ENCODE results near the gene ST14. TPM values are rescaled to one million over a fixed set of nuclear protein-coding genes. Genes with fewer than 3 reads are reported as not detected.

The ST14 gene
- total RNA-seq, 1 experiment from 2014 or later = 33.9 TPM

DNA sequence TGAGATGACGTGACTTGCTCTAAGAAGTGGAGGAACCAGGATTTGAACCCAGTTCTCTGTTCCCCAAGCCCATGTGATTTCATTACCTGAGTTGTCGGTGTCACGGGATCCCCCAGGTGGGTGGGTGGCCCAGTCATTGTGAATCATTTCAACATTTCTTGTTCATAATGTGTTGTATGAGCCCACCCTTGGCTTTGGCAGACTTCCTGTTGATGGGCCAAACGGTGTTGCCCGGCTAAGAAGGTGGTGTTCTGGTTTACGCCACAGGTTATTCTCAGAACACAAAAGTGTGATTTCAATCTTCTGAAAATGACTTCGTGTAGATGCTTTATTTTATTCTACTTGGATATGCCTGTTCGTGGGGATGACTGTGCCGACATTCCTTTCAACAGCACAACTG lies 21.6 kb upstream of the ST14 start (continued):
- TF ChIP-seq, protein P1, sequence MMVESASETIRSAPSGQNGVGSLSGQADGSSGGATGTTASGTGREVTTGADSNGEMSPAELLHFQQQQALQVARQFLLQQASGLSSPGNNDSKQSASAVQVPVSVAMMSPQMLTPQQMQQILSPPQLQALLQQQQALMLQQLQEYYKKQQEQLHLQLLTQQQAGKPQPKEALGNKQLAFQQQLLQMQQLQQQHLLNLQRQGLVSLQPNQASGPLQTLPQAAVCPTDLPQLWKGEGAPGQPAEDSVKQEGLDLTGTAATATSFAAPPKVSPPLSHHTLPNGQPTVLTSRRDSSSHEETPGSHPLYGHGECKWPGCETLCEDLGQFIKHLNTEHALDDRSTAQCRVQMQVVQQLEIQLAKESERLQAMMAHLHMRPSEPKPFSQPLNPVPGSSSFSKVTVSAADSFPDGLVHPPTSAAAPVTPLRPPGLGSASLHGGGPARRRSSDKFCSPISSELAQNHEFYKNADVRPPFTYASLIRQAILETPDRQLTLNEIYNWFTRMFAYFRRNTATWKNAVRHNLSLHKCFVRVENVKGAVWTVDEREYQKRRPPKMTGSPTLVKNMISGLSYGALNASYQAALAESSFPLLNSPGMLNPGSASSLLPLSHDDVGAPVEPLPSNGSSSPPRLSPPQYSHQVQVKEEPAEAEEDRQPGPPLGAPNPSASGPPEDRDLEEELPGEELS (CRISPR knock-in tag; IDR thresholded peaks at IDR 0.05) = no peak

DNA sequence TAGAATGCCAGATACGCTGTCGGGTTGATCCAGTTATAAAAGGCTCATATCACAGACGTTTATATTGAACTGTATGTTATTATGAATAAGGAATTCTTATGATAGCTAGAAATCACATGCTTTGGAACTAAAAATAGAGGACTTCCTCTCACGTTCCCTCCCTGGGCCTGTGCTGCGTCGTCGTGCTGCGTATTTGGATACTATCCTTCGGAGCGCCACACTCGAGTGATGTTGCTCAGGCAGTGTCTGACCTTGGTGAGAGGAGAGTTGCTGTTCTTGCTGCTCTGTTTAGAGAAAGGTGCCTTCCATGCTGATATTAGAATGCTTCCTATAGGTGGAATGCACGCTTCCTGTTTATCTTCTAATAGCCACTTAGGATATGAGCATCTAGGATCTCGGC lies 20.2 kb upstream of the ST14 start:
- H3K4me1 Mint-ChIP-seq = no peaks in the 10 kb centered on the region
- TF ChIP-seq, protein P2, sequence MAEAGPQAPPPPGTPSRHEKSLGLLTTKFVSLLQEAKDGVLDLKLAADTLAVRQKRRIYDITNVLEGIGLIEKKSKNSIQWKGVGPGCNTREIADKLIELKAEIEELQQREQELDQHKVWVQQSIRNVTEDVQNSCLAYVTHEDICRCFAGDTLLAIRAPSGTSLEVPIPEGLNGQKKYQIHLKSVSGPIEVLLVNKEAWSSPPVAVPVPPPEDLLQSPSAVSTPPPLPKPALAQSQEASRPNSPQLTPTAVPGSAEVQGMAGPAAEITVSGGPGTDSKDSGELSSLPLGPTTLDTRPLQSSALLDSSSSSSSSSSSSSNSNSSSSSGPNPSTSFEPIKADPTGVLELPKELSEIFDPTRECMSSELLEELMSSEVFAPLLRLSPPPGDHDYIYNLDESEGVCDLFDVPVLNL (CRISPR knock-in tag; IDR thresholded peaks at IDR 0.05; ENCODE audit: borderline replicate concordance, low read depth) = no peak
- TF ChIP-seq, protein P3, sequence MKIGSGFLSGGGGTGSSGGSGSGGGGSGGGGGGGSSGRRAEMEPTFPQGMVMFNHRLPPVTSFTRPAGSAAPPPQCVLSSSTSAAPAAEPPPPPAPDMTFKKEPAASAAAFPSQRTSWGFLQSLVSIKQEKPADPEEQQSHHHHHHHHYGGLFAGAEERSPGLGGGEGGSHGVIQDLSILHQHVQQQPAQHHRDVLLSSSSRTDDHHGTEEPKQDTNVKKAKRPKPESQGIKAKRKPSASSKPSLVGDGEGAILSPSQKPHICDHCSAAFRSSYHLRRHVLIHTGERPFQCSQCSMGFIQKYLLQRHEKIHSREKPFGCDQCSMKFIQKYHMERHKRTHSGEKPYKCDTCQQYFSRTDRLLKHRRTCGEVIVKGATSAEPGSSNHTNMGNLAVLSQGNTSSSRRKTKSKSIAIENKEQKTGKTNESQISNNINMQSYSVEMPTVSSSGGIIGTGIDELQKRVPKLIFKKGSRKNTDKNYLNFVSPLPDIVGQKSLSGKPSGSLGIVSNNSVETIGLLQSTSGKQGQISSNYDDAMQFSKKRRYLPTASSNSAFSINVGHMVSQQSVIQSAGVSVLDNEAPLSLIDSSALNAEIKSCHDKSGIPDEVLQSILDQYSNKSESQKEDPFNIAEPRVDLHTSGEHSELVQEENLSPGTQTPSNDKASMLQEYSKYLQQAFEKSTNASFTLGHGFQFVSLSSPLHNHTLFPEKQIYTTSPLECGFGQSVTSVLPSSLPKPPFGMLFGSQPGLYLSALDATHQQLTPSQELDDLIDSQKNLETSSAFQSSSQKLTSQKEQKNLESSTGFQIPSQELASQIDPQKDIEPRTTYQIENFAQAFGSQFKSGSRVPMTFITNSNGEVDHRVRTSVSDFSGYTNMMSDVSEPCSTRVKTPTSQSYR (CRISPR knock-in tag; IDR thresholded peaks at IDR 0.05) = no peak
- TF ChIP-seq CREM (CRISPR knock-in tag; IDR thresholded peaks at IDR 0.05) (no peak), HMGA2 (CRISPR knock-in tag; IDR thresholded peaks at IDR 0.05) (no peak), NR1H2 (CRISPR knock-in tag; IDR thresholded peaks at IDR 0.05) (no peak), ZNF121 (CRISPR knock-in tag; IDR thresholded peaks at IDR 0.05) (no peak), OVOL2 (CRISPR knock-in tag; IDR thresholded peaks at IDR 0.05; ENCODE audit: borderline replicate concordance) (no peak), NR3C1 (CRISPR knock-in tag; conservative IDR thresholded peaks at IDR 0.05; ENCODE audit: low read depth) (no peak)
- TF ChIP-seq, protein P4, sequence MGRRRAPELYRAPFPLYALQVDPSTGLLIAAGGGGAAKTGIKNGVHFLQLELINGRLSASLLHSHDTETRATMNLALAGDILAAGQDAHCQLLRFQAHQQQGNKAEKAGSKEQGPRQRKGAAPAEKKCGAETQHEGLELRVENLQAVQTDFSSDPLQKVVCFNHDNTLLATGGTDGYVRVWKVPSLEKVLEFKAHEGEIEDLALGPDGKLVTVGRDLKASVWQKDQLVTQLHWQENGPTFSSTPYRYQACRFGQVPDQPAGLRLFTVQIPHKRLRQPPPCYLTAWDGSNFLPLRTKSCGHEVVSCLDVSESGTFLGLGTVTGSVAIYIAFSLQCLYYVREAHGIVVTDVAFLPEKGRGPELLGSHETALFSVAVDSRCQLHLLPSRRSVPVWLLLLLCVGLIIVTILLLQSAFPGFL (CRISPR knock-in tag; IDR thresholded peaks at IDR 0.05; ENCODE audit: borderline replicate concordance) = no peak
- TF ChIP-seq, protein P5, sequence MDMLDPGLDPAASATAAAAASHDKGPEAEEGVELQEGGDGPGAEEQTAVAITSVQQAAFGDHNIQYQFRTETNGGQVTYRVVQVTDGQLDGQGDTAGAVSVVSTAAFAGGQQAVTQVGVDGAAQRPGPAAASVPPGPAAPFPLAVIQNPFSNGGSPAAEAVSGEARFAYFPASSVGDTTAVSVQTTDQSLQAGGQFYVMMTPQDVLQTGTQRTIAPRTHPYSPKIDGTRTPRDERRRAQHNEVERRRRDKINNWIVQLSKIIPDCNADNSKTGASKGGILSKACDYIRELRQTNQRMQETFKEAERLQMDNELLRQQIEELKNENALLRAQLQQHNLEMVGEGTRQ (CRISPR knock-in tag; IDR thresholded peaks at IDR 0.05) = no peak
- ATAC-seq (no peak), DNase-seq (ENCODE audit: low spot score) (no peak)
- no peak overlapping the region for H3K4me3 Mint-ChIP-seq
- peaks cover 78% of the 10 kb centered on the region for H3K36me3 Mint-ChIP-seq
- H3K27me3 Mint-ChIP-seq (ENCODE audit: low read depth) = no peaks in the 10 kb centered on the region
- ChIA-PET CTCF (no interaction called here), POLR2A (no interaction called here)
- H3K27ac Mint-ChIP-seq = no peak overlapping the region
- no peaks in the 10 kb centered on the region for H3K9me3 Mint-ChIP-seq

DNA sequence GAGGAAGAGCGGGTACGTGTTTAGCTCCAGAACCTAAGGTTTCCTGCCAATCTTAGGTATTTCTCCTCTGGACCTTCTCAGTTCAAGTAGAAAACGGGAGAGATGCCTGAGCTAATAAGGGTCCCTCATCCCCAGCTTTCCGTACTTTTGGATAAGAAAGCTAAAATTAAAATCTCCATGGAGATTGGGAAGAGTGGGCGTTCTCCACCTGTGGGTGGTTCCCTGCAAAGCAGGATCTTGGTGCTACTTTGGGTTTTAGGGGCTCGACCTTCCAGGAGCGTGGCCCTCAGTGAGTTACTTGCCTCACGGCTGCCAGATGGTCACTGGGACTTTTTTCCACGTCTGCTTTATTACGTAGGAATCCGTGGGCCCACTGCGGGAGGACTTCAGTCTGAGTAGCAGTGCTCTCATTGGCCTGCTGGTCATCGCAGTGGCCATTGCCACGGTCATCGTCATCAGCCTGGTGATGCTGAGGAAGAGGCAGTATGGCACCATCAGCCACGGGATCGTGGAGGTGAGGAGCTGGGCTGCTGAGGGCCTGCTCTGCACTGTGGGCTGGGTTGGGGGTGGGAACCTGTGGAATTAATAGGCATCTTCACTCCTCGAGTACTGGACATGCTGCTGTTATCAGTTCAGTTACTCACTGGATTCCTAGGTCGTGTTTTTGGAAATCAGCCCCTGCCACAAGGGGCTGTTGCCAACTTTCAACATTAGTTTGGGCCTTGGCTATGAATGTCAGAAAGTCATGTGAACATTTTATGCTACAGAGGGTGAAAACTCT lies 17.8 kb upstream of the ST14 start:
- ATAC-seq (no peak), DNase-seq (ENCODE audit: low spot score) (no peak)
- H3K4me3 Mint-ChIP-seq = no peak overlapping the region
- peaks cover 67% of the 10 kb centered on the region for H3K36me3 Mint-ChIP-seq
- no peaks in the 10 kb centered on the region for H3K9me3 Mint-ChIP-seq
- no peaks in the 10 kb centered on the region for H3K27me3 Mint-ChIP-seq (ENCODE audit: low read depth)
- CTCF ChIA-PET = no interaction called here
- H3K4me1 Mint-ChIP-seq = peaks cover 23% of the 10 kb centered on the region
- no peak overlapping the region for H3K27ac Mint-ChIP-seq
- POLR2A ChIA-PET = no interaction called here
- TF ChIP-seq GABPB1 (CRISPR knock-in tag; IDR thresholded peaks at IDR 0.05) (no peak), NR3C1 (CRISPR knock-in tag; conservative IDR thresholded peaks at IDR 0.05; ENCODE audit: low read depth) (no peak), ESRRA (CRISPR knock-in tag; IDR thresholded peaks at IDR 0.05; ENCODE audit: borderline replicate concordance) (no peak), HMGA2 (CRISPR knock-in tag; IDR thresholded peaks at IDR 0.05) (no peak), ZNF317 (CRISPR knock-in tag; IDR thresholded peaks at IDR 0.05; ENCODE audit: borderline replicate concordance, low read depth) (no peak), PRRX2 (CRISPR knock-in tag; IDR thresholded peaks at IDR 0.05) (no peak), CBFB (CRISPR knock-in tag; IDR thresholded peaks at IDR 0.05; ENCODE audit: low read depth) (no peak), CREM (CRISPR knock-in tag; IDR thresholded peaks at IDR 0.05) (no peak), KAT7 (CRISPR knock-in tag; IDR thresholded peaks at IDR 0.05; ENCODE audit: borderline replicate concordance) (no peak), SOX15 (CRISPR knock-in tag; IDR thresholded peaks at IDR 0.05) (no peak)
- TF ChIP-seq, protein P6, sequence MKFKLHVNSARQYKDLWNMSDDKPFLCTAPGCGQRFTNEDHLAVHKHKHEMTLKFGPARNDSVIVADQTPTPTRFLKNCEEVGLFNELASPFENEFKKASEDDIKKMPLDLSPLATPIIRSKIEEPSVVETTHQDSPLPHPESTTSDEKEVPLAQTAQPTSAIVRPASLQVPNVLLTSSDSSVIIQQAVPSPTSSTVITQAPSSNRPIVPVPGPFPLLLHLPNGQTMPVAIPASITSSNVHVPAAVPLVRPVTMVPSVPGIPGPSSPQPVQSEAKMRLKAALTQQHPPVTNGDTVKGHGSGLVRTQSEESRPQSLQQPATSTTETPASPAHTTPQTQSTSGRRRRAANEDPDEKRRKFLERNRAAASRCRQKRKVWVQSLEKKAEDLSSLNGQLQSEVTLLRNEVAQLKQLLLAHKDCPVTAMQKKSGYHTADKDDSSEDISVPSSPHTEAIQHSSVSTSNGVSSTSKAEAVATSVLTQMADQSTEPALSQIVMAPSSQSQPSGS (CRISPR knock-in tag; IDR thresholded peaks at IDR 0.05; ENCODE audit: borderline replicate concordance, low read depth) = no peak
- TF ChIP-seq, protein P7, sequence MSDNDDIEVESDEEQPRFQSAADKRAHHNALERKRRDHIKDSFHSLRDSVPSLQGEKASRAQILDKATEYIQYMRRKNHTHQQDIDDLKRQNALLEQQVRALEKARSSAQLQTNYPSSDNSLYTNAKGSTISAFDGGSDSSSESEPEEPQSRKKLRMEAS (CRISPR knock-in tag; IDR thresholded peaks at IDR 0.05) = no peak
- TF ChIP-seq, protein P8, sequence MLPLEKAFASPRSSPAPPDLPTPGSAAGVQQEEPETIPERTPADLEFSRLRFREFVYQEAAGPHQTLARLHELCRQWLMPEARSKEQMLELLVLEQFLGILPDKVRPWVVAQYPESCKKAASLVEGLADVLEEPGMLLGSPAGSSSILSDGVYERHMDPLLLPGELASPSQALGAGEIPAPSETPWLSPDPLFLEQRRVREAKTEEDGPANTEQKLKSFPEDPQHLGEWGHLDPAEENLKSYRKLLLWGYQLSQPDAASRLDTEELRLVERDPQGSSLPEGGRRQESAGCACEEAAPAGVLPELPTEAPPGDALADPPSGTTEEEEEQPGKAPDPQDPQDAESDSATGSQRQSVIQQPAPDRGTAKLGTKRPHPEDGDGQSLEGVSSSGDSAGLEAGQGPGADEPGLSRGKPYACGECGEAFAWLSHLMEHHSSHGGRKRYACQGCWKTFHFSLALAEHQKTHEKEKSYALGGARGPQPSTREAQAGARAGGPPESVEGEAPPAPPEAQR (CRISPR knock-in tag; IDR thresholded peaks at IDR 0.05) = no peak
